Amygdala (tissue), 56 donors: ENCODE results near the gene TBX5.

Experiments
- DNase-seq, 56 donors: peaks; one replicate each; lab custom pipeline; 2025; lab: John Stamatoyannopoulos, UW

Gene TBX5

DNA sequence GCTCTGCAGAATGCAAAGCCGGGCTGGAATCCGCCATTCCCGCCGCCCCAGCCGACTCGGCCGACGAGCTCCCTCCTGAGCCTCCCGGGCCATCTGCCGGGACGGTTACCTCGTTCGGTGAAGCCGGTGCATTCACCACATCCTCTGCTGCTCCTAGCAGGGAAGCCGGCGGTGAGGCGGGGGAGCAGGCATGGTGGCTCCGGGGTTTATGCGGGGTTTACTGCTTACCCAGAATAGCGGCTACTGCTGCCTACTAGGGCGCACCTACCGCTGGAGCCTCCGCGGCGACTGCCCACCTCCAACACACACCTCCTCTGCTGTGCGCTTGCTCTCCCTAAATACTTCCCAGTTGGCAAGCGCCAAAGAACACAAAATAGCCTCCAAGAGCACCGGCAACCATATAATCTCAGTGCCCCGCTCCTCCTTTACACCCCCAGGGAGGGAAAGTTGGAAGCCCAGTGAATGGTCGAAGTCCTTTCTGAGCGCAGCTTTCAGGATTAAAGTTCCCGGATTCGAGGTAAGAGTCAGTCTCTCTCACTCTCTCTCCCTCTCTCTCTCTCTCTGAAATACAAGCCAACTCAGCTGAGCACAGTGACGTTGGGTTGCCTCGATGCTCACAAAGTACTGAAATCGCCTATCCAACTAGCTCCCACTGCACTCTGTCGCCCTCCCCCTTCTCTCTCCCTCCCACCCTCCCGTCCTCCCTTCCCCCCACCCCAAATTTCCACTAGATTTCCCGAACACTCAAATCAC, at the start of gene TBX5:
TBX5 (minus strand) TSS at position 626 of the 753 bp plus-strand sequence. CDS start 2,246 bp downstream, outside the sequence.
- DNase-seq: no peak

DNA sequence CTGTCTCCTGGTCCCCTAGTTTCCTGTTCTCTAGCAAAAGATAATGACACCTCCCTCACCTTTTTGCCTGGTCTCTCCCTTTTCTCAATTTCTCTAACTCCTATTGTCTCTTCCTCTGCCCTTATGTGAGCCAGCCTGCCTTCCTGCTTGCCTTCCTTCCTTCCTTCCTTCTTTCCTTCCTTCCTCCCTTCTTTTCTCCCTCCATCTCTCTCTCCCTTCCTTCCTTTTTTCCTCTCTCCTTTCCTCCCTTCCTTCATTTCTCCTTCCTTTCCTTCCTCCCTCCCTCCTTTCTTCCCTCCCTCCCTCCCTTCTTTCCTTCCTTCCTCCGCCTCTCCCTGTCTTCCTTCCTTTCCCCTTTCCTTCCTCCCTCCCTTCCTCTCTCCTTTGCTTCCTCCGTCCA, 45.7 kb upstream of the TBX5 start:
- no peak for DNase-seq

- DNase-seq: no peak
These were observed 44.8 kb upstream of the TBX5 start for GRCh38 chr12:114450515-114451300.

GRCh38 chr12:114450019-114450418, 44.1 kb upstream of the TBX5 start:
- no peak for DNase-seq

DNA sequence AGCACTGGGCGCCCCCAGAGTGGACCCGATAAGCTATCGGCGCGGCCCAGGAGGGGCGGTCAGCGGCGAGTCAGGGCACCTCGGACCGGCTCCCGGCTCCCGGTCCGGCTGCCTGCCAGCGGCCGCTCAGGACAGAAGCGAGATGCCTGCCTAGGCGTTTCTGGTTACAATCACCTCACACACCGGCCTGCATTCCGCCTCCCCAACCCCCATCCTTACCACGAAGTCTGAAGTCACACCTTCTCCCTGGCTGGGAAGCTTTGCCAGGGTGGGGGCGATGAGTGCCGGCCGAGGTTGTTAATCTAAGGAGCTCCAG, 42.6 kb upstream of the TBX5 start:
- no peak for DNase-seq

DNA sequence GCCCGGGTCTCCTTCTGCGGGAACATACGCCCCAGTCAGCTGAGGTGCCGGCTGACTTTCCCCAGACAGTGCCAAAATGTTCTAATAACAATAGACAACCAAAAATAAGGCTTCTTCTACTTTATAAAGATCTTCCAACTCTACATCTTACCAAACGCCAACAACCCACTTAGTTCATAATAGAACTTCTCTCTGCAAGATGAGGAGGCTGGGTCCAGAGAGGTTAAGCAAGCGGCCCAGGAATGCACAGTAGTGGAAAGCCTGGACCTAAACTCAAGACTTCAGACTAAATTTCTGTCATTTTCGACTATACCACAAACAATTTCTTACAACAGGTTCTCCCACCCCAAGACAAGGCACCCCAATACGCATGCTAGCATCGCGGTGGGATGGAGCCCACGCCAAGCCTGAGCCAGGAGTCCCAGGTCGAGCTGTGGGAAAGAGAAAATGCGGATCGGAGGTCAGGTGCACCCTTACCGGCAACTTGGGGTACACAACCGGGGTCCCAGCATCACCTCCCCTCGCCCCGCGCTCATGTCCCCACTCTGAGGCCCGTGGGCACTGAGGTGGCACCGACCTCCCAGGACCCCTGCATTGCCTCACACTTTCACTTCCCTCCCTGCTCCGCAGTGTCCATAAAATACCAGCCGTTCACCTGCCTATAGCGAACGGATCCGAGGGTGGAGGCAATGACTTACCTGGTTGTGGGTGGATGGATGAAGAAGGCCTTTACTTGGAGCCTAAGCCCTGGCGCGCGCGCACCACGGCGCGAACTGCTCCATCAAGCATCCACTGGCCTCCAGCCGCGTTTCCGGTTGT, 42.1 kb upstream of the TBX5 start:
- DNase-seq: no peak

DNA sequence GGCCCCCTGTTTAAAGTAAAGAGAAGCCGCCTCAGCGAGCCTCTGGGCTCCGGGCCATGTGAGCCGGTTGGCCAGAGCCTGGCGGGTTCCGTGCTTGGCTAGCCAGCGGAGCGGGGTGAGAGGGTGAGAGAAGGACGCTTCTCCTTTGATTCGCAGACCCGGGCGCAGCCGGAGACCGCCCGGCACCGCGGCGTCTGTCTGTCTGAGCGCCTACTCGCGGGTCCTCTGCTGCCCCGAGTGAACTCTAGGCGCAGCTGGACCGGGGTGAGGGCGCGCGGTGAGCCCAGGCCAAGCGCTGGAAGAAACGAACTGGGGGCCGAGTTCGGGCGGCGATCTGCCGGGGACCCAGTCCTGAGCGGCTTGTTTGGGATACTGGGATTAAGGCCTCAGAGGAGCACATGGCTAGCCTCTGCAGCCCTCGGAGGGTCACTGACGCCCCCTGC, 41.4 kb upstream of the TBX5 start:
- no peak for DNase-seq

DNA sequence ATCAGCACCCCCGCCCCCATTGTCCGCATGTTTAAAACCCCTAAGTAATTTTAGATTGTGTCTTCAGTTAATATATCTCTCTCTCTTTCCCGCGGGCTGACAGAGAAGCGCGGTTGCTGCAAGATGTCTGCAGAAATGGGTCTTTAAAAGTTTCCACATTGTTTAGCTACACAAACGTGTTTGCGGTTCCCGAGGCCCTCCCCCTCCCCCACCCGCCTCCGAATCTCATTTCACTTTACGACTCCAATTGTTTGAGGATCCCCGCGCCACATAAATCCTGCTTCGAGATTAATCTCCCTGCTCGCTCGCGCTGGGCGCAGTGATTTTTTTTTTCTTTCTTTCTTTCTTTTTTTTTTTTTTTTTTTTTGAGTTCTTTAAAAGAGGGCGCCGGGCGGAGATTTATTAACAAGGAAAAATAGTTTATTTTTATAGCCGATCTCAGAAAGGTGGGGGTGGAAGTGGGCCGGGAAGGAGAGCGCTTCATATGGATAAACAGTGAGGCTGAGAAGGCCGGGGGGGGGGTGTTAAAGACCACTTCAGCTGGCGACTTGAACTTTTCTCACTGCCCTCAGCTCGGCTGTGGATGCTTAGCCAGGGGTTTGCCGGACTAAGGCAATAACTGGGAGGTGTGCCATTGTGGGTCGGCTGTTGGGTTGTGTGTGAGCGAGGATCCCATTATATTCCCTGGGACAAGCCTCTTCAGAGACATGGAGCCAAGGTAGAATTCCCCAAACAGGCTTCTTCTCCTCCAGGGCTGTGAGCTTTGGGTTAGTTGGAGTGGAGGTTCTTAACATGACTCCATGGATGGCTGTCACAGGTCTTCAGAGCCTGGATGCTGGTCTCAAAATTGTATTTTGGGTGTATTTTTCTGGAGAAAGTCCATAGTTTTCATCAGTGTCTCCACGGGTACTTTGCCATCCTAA, 39.7 kb upstream of the TBX5 start:
- DNase-seq: no peak

GRCh38 chr12:114444422-114445279, 38.7 kb upstream of the TBX5 start:
- DNase-seq: no peak

- DNase-seq: no peak
These were observed 37.9 kb upstream of the TBX5 start for GRCh38 chr12:114443607-114444421.

DNA sequence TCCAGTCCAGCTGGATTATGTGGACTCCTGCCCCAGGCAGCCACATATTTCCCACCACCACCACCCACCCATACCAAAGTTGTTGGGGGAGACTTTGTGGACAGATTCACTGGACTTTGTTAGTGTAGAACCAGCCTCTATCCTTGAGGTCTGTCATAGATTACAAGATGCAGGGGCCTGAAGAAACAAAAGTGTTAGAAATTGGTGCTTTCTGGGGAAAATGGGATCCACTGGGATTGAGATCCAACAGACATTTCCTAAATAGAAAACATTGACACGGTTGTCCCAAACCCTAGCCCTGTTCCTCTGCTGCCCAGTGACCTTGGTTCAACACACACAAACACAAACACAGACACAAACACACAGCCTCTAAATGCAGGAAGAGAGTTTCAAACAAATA, 36.6 kb upstream of the TBX5 start:
- no peak for DNase-seq

DNA sequence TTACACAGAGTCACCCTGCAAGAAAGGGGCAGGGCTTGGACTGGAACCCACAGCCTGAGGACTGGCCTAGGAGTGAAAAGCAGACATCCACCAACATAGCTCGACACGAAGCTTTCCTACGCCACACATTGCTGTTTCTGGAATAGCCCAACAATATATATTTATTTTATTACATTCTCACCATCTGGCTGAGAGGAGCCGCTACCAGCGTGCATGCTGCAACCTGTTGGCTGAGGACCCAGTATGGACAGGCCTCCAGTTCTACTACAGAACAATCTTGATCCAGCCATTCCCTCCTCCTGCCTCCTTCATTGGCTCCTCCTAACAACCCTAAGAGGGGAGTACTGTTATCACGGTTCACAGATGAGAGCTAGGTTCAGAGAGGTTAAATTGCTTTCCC, 35.6 kb upstream of the TBX5 start:
- no peak for DNase-seq

DNA sequence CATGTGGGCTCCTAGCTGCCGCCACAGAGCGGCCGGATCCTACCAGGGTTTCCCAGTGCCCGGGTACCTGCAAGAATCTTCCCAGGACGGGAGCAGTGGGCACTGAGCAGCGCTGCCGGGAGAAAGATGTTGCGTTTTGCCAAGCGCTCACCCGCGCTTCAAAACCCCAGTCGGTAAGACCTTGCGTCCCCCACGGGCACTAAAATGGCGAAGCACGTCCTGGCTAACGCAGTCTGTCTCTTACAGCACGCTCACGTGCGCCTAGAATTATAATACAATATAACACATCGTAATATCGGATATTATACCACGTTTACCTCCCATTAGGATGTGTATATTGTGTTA, 35.1 kb upstream of the TBX5 start:
- no peak for DNase-seq

DNA sequence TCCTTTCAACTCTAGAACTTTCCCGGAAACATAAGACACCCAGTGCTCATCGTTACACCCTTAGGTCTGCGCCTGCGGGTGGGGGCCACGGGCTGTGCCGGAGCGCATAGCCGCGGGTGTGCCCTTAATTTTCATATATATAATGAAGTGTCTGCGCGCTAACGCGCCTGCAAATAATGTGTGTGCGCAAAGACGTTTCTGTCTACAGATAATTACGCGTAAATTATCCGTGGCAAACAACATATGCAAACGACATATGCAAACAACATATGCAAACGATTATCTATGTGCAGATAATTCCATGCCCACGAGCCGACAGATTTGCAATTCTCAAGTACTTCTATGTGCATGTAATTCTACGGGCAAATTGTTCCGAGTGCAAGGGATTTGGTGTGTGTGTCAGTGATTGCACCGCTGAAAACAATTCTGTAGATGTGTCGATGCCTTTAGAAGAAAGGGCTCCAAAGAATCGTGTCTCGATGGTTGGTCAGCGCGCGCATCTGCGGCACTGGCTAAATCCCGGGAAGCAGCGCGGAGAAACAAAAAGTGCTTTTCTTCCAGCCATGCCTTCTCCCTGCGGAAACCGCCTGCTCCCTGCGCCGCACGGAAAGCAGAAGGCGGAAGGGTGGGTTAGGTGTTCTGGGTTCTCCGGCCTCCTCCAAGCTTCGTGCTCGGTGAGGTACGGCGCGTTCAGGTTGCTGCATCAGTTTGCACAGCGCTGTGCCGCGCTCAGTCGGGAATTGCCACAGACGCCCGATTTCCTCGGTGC, 34.5 kb upstream of the TBX5 start:
- no peak for DNase-seq

GRCh38 chr12:114439817-114440216, 33.9 kb upstream of the TBX5 start:
- DNase-seq: no peak

DNA sequence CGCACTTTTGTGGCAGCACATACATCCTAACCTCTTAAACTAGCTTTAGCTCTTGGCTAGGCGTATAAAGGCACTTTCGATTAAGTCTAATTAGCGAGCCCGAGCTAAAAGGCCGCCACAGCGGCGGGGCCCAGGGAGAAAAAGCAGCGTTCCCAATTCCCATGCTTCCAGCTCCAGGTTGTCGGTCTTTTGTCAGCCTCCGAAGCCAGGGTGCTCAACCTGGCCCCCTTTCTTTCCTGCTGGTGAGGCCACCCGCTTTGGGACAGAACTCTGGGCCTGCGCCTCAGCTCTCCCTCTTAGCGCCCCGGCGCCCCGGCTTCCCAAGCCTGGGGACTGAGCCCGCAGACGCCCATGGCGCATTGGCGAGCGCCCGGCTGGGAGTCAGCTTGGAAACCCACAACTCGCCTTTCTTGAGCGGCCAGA, 33.3 kb upstream of the TBX5 start:
- no peak for DNase-seq

- DNase-seq: no peak
These were observed 32.8 kb upstream of the TBX5 start for GRCh38 chr12:114438635-114439256.
